Left ventricle myocardium inferior (tissue), 1 donor: ENCODE measurements around the gene THAP3. TPM values are rescaled to one million over a fixed set of nuclear protein-coding genes. Genes with fewer than 3 reads are reported as not detected.

Experiments
- DNase-seq: peaks from one replicate; pipeline ENCODE4 v3.0.0-alpha.2; 2020
- H3K27ac ChIP-seq: fragments of 200-600 bp; replicated peaks from 2 replicates; pipeline ENCODE4 v1.8.0; 2021
- H3K27me3 ChIP-seq: fragments of 200-600 bp; 2 replicates; pipeline ENCODE4 v1.8.0; 2021; ENCODE audit warnings: low read depth
- H3K36me3 ChIP-seq: fragments of 200-600 bp; 2 replicates; pipeline ENCODE4 v1.8.0; 2021
- H3K4me1 ChIP-seq: fragments of 200-600 bp; 2 replicates; pipeline ENCODE4 v1.8.0; 2021
- H3K4me3 ChIP-seq: fragments of 200-600 bp; 2 replicates; pipeline ENCODE4 v1.8.0; 2021; ENCODE audit warnings: mild to moderate bottlenecking, moderate library complexity
- H3K9me3 ChIP-seq: fragments of 200-600 bp; replicated peaks from 2 replicates; pipeline ENCODE4 v1.8.0; 2021
- CTCF ChIP-seq: fragments of 200-600 bp; IDR thresholded peaks from 2 replicates; pipeline ENCODE4 v1.8.0; 2021; ENCODE audit warnings: antibody characterized with exemption, mild to moderate bottlenecking, borderline replicate concordance
- intact Hi-C: fragments of 100-400 bp; cut with micrococcal nuclease; formaldehyde crosslinking; loops from one replicate; pipeline ENCODE4 v1.11.0; 2022
- total RNA-seq: library from RNA; stranded (reverse); fragmentation: NEBNext Ultra II Directional; extraction: Animal tissue kit (Norgen Biotek cat#: 25700); gene quantifications from one replicate; pipeline ENCODE4 v1.2.1, GENCODE V29; 2021
- donor health status: DM: no; HTN: yes; CAD: no; lungs with severe emphysema.

Gene THAP3
- total RNA-seq, 1 donor from 2014 or later, result 14.9 TPM

- peaks cover 58% of the 10 kb centered on the region for H3K36me3 ChIP-seq
- intact Hi-C loops, result no loop called here
- H3K27ac ChIP-seq, result peak overlapping the region; percentile 44
- H3K27me3 ChIP-seq, result no peaks in the 10 kb centered on the region
- H3K4me1 ChIP-seq, result peaks cover 22% of the 10 kb centered on the region
- TF ChIP-seq CTCF, result no peak
- DNase-seq, result no peak
- no peak overlapping the region for H3K4me3 ChIP-seq
- H3K9me3 ChIP-seq, result no peaks in the 10 kb centered on the region
These were observed 3.0 kb upstream of the THAP3 start for GRCh38 chr1:6621429-6622391.

- Histone ChIP-seq H3K27ac (no peak overlapping the region), H3K4me3 (no peak overlapping the region), H3K27me3 (no peaks in the 10 kb centered on the region), H3K4me1 (peaks cover 30% of the 10 kb centered on the region), H3K36me3 (peaks cover 62% of the 10 kb centered on the region), H3K9me3 (no peaks in the 10 kb centered on the region)
- intact Hi-C loops, result no loop called here
- TF ChIP-seq CTCF, result no peak
- DNase-seq, result no peak
These were observed 2.1 kb upstream of the THAP3 start for GRCh38 chr1:6622396-6623152.

- Histone ChIP-seq H3K4me3 (no peak overlapping the region), H3K27ac (no peak overlapping the region), H3K36me3 (peaks cover 62% of the 10 kb centered on the region), H3K27me3 (no peaks in the 10 kb centered on the region), H3K9me3 (no peaks in the 10 kb centered on the region), H3K4me1 (peaks cover 37% of the 10 kb centered on the region)
- TF ChIP-seq CTCF, result no peak
- intact Hi-C loops, result no loop called here
- DNase-seq, result no peak
These were observed 1.3 kb upstream of the THAP3 start for GRCh38 chr1:6623269-6623965.

GRCh38 chr1:6625584-6626149 is 999 bp downstream of the THAP3 start:
- Histone ChIP-seq H3K9me3 (no peaks in the 10 kb centered on the region), H3K36me3 (peaks cover 62% of the 10 kb centered on the region), H3K4me1 (peaks cover 37% of the 10 kb centered on the region), H3K27me3 (no peaks in the 10 kb centered on the region), H3K4me3 (peak overlapping the region; percentile 88), H3K27ac (peak overlapping the region; percentile 90)
- intact Hi-C loops, result no loop called here
- no peak for DNase-seq
- no peak for TF ChIP-seq CTCF

GRCh38 chr1:6627031-6627430 is 2.4 kb downstream of the THAP3 start:
- no peak overlapping the region for H3K27ac ChIP-seq
- DNase-seq, result no peak
- TF ChIP-seq CTCF, result no peak
- peaks cover 37% of the 10 kb centered on the region for H3K4me1 ChIP-seq
- H3K9me3 ChIP-seq, result no peaks in the 10 kb centered on the region
- H3K36me3 ChIP-seq, result peaks cover 62% of the 10 kb centered on the region
- H3K27me3 ChIP-seq, result no peaks in the 10 kb centered on the region
- intact Hi-C loops, result no loop called here
- peak overlapping the region; percentile 88 for H3K4me3 ChIP-seq
